Choroid plexus epithelial cell (primary cell): ENCODE results near the gene B3GALT2.

Experiments used
- DNase-seq: peaks from one replicate; pipeline ENCODE4 v3.0.0-alpha.2; 2010; ENCODE audit warnings: low read depth
- H3K4me3 ChIP-seq: 2 replicates; pipeline ENCODE4 v1.5.1; 2011; ENCODE audit warnings: low read depth, mild to moderate bottlenecking, control low read depth, low read length, moderate library complexity
- CTCF ChIP-seq: conservative IDR thresholded peaks from 2 replicates; pipeline ENCODE4 v1.5.1; 2011; ENCODE audit warnings: low read depth, mild to moderate bottlenecking, control low read depth, inconsistent platforms, low read length, moderate library complexity

Gene B3GALT2

GRCh38 chr1:193156822-193157142, 29.6 kb downstream of the B3GALT2 start:
- DNase-seq: no peak
- no peak for TF ChIP-seq CTCF
- no peak overlapping the region for H3K4me3 ChIP-seq

GRCh38 chr1:193156117-193156821, 30.1 kb downstream of the B3GALT2 start:
- no peak for DNase-seq
- TF ChIP-seq CTCF: no peak
- H3K4me3 ChIP-seq: no peak overlapping the region

GRCh38 chr1:193144999-193145398, 41.4 kb downstream of the B3GALT2 start:
- TF ChIP-seq CTCF: no peak

GRCh38 chr1:193144361-193144938, 42.0 kb downstream of the B3GALT2 start:
- H3K4me3 ChIP-seq: no peak overlapping the region
- DNase-seq: no peak
- no peak for TF ChIP-seq CTCF

More at GRCh38 chr1:193144999-193145398, 41.4 kb downstream of the B3GALT2 start:
- no peak for DNase-seq
- no peak overlapping the region for H3K4me3 ChIP-seq

GRCh38 chr1:193143285-193143684, 43.1 kb downstream of the B3GALT2 start:
- no peak overlapping the region for H3K4me3 ChIP-seq
- peak; percentile 51 for DNase-seq
- TF ChIP-seq CTCF: peak; percentile 51

GRCh38 chr1:193142409-193142808, 44.0 kb downstream of the B3GALT2 start:
- no peak for TF ChIP-seq CTCF
- no peak overlapping the region for H3K4me3 ChIP-seq
- no peak for DNase-seq

GRCh38 chr1:193141804-193142203, 44.6 kb downstream of the B3GALT2 start:
- TF ChIP-seq CTCF: no peak
- no peak for DNase-seq
- H3K4me3 ChIP-seq: no peak overlapping the region
